Body of pancreas (tissue), 4 donors: ENCODE measurements around the gene ALG12. TPM values are rescaled to one million over a fixed set of nuclear protein-coding genes. Genes with fewer than 3 reads are reported as not detected.

Experiments used
- ATAC-seq: fragments of 150-250 bp; one replicate; pipeline ENCODE4 v1.9.1; 2016
- DNase-seq, 4 donors: peaks; one replicate each; pipeline ENCODE4 v3.0.0-alpha.2; 2019
- H3K27ac ChIP-seq, 4 donors: fragments of 200-600 bp; sonication (generic); 1 replicate in 3 of 4; 2 replicates in 1 of 4; pipeline versions ENCODE4 v1.5.1 to v1.6.1; 2016 to 2019; ENCODE audit warnings: mild to moderate bottlenecking in 1 of 4, mixed read lengths in 1 of 4, moderate library complexity in 1 of 4
- H3K27me3 ChIP-seq, 2 donors: fragments of 200-600 bp; sonication (generic); one replicate each; pipeline ENCODE4 v1.6.0; 2016; ENCODE audit warnings: mild to moderate bottlenecking in 1 of 2
- H3K36me3 ChIP-seq, 2 donors: fragments of 200-600 bp; sonication (generic); replicated peaks in 1 of 2; 2 replicates each; pipeline ENCODE4 v1.5.1; 2016; ENCODE audit warnings: low read depth in 2 of 2; ENCODE audit not compliant: insufficient read depth in 1 of 2
- H3K4me1 ChIP-seq: fragments of 200-600 bp; sonication (generic); one replicate; pipeline ENCODE4 v1.6.0; 2016
- H3K4me3 ChIP-seq, 2 donors: fragments of 200-600 bp; sonication (generic); 1 replicate in 1 of 2; 2 replicates in 1 of 2; pipeline ENCODE4 v1.5.1; 2016 to 2019
- H3K9me3 ChIP-seq, 3 donors: fragments of 200-600 bp; sonication (generic); 1 replicate in 2 of 3; 2 replicates in 1 of 3; pipeline ENCODE4 v1.5.1; 2016
- CTCF ChIP-seq, 7 experiments: fragments of 450-650 bp in 4 of 7; fragments of 200-600 bp in 3 of 7; sonication (generic) in 3 of 7; IDR thresholded peaks; one replicate each; pipeline ENCODE4 v1.5.1; 2016 to 2019; ENCODE audit warnings: antibody characterized with exemption in 7 of 7
- POLR2A ChIP-seq, 3 donors: fragments of 450-650 bp; IDR thresholded peaks; one replicate each; pipeline ENCODE4 v1.6.1; 2016; ENCODE audit warnings: antibody characterized with exemption in 3 of 3, mild to moderate bottlenecking in 2 of 3
- WGBS, 2 donors: methylation state at CpG; one replicate each; pipeline ENCODE4 v1.1.5; 2017; 5-methylcytosine and 5-hydroxymethylcytosine counted together
- intact Hi-C: fragments of 100-400 bp; cut with DNase I; formaldehyde crosslinking; loops from one replicate; pipeline ENCODE4 v1.15.1; 2023
- total RNA-seq, 2 donors: library from RNA; depleted of rRNA; stranded (reverse); fragments of >200 nt; gene quantifications; one replicate each; pipeline ENCODE4 v1.1.0, GENCODE V29; 2016

Gene ALG12
- total RNA-seq, 2 donors from 2014 or later = 16.2 to 17.9 TPM

- no peak overlapping the region for H3K27ac ChIP-seq
- H3K36me3 ChIP-seq = no peaks in the 10 kb centered on the region
- DNase-seq (no peak), ATAC-seq (no peak)
- no peak for TF ChIP-seq POLR2A (IDR thresholded peaks at IDR 0.05)
- no peak for TF ChIP-seq CTCF (IDR thresholded peaks at IDR 0.05)
- no peak overlapping the region for H3K4me3 ChIP-seq
- H3K27me3 ChIP-seq = no peaks in the 10 kb centered on the region
- intact Hi-C loops = no loop called here
- 44 to 71% methylated on average over 2 of the region's 2 CpGs for WGBS, 2 donors
- H3K4me1 ChIP-seq = no peaks in the 10 kb centered on the region
- H3K9me3 ChIP-seq = no peaks in the 10 kb centered on the region
These were observed 52.1 kb downstream of the ALG12 start for GRCh38 chr22:49866134-49866533.

DNA sequence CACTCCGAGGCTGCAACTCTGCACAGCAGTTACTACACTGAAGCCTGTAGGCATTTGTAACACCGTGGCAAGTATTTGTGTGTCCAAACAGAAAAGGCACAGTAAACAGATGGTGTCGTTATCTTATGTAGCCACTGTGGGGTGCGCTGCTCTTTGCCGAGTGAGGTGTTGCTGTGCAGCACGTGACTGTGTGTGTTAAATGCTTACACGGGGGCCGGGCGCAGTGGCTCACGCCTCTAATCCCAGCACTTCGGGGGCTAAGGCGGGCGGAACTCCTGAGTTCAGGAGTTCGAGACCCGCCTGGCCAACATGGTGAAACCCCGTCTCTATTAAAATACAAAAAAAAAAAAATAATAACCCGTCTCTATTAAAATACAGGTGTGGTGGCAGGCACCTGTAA, 53.1 kb downstream of the ALG12 start:
- ATAC-seq (no peak), DNase-seq (no peak)
- Histone ChIP-seq H3K36me3 (no peaks in the 10 kb centered on the region), H3K27ac (no peak overlapping the region), H3K27me3 (no peaks in the 10 kb centered on the region), H3K4me1 (no peaks in the 10 kb centered on the region), H3K4me3 (no peak overlapping the region), H3K9me3 (no peaks in the 10 kb centered on the region)
- WGBS, 2 donors = 88% methylated on average over 17 of the region's 17 CpGs
- intact Hi-C loops = no loop called here
- no peak for TF ChIP-seq CTCF (IDR thresholded peaks at IDR 0.05)
- no peak for TF ChIP-seq POLR2A (IDR thresholded peaks at IDR 0.05)

GRCh38 chr22:49863931-49864330, 54.3 kb downstream of the ALG12 start:
- H3K4me1 ChIP-seq = no peaks in the 10 kb centered on the region
- H3K36me3 ChIP-seq = no peaks in the 10 kb centered on the region
- TF ChIP-seq POLR2A (IDR thresholded peaks at IDR 0.05) (no peak), CTCF (IDR thresholded peaks at IDR 0.05) (no peak)
- ATAC-seq = no peak
- DNase-seq = no peak
- H3K9me3 ChIP-seq = no peaks in the 10 kb centered on the region
- WGBS, 2 donors = 71 to 90% methylated on average over 6 to 7 of the region's 7 CpGs
- H3K4me3 ChIP-seq = no peak overlapping the region
- no peaks in the 10 kb centered on the region for H3K27me3 ChIP-seq
- no peak overlapping the region for H3K27ac ChIP-seq
- intact Hi-C loops = no loop called here

DNA sequence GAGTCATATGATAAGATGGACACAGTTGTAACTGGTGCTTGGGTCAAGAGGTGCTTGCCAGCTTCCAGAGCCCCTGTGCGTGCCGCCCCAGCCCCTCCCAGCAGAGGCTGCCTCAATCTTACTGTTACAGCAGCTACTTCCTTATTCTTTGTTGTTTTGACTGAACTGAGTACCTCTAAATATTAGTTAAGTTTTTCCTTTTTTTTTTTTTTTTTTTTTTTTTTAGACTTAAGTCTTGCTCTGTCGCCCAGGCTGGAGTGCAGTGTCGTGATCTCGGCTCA, 55.8 kb downstream of the ALG12 start:
- intact Hi-C loops = no loop called here
- H3K27ac ChIP-seq = no peak overlapping the region
- peaks cover 11% of the 10 kb centered on the region for H3K4me1 ChIP-seq
- ATAC-seq = no peak
- no peaks in the 10 kb centered on the region for H3K9me3 ChIP-seq
- TF ChIP-seq POLR2A (IDR thresholded peaks at IDR 0.05) (no peak), CTCF (IDR thresholded peaks at IDR 0.05) (no peak)
- WGBS, 2 donors = 76 to 94% methylated on average over 4 to 5 of the region's 5 CpGs
- no peak overlapping the region for H3K4me3 ChIP-seq
- no peaks in the 10 kb centered on the region for H3K27me3 ChIP-seq
- DNase-seq = no peak
- no peaks in the 10 kb centered on the region for H3K36me3 ChIP-seq

DNA sequence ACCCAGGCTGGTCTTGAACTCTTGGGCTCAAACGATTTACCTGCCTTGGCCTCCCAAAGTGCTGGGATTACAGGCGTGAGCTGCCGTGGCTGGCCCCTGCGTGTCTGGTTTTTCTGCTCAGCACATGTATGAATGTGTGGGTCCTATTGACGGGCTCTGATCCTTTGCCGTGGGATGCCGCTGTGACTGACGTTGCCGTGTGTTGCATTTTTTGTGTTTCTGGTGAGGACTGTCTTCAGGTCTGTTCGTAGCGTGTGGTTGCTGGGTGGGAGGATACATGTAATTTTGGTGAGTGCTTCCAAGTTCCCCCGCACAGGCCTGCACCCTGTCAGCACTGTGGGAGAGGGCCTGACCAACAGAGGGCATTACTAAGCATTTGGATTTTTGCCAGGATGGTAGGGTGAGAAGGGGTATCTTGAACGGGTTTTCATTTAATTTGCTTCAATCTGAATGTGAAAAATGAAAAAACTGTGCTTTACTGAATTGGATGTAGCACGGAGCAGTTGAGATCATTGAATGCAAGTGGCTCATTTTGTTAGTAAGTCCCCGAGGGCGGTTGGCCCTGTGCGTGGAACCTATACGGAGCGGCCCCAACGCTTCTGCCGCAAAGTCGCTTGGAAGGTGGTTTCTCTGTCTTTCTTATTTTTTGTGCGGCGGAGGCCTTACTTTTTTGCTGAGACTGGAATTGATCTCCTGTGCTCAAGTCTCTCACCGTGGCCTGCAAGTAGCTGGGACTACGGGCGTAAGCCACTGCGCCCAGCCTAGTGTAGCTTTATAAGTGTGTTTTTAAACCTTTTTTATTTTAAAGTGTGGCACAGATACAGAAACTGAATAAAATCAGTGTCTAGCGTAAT, 56.4 kb downstream of the ALG12 start:
- Histone ChIP-seq H3K4me3 (no peak overlapping the region), H3K27ac (no peak overlapping the region), H3K27me3 (no peaks in the 10 kb centered on the region), H3K9me3 (no peaks in the 10 kb centered on the region), H3K4me1 (peaks cover 16% of the 10 kb centered on the region), H3K36me3 (no peaks in the 10 kb centered on the region)
- TF ChIP-seq POLR2A (IDR thresholded peaks at IDR 0.05) (no peak), CTCF (IDR thresholded peaks at IDR 0.05) (no peak)
- DNase-seq = no peak
- no peak for ATAC-seq
- intact Hi-C loops = no loop called here
- 92 to 96% methylated on average over 21 to 29 of the region's 29 CpGs for WGBS, 2 donors
